ENCODE results near the gene ACSF2. TPM values are rescaled to one million over a fixed set of nuclear protein-coding genes. Genes with fewer than 3 reads are reported as not detected.

Gene ACSF2
- total RNA-seq, 1 experiment from 2014 or later, result 20.4 TPM

DNA sequence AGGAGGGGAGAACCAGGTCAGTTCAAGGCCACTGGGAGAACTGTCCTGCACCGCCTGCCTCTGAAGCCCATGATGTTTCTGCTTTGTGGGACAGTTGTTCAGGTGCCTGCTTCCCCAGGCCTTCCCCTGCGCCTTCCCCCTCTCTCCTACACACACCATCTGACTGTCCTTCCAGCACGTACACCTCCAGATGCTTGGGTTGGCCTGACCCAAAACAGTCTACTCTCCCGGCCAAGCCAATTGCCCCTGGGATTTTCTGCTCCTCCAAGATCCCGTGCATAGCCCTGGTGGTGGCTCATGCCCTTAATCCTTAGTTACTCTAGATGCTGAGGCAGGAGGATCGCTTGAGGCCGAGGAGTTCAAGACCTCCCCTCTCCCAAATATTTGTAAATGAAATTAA, 52.0 kb downstream of the ACSF2 start:
- DNase-seq (ENCODE audit: low read depth), result no peak

DNA sequence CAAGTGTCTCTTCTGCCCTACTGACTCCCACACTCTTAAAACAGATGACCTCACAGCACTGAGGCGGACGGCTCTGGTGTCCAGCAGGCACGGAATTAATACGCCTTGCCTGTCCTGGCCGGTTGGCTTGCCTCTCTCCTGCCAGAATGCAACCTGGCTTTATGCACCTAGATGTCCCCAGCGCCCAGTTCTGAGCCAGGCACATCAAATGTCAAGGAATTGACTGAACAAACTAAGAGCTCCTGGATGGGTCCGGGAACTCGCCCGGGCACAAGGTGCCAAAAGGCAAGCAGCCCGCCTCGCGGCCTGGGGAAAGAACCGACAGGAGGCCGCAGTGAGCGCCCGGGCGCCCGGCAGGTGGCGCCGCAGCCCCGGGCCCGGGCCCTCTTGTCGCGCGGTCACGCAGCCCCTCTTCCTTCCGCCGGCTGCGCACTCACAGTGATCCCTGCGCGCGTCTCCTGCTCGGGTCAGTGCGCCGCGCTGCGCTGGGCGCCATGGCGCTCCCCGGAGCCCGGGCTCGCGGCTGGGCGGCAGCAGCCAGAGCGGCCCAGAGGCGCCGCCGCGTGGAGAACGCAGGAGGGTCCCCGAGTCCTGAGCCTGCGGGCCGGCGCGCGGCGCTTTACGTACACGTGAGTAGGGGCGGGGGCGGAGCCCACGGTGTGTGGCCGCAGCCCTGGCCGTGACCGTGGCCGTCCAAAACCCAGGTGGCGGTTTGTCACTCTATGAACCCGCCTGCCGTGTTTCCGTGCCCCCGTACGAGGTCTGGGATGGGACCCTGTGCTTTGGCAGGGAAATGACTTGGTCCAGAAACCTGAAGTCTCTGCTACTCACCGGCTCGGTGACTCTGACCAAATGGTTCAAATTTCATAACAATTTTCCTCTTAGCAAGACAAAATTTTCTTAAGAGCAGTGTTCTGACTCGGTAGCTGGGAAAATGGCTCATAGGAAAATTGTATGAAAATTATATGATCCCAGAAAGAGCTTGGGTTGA, 52.7 kb downstream of the ACSF2 start, which contains the start of gene RSAD1:
TSS of gene RSAD1 (plus strand) at position 470 of the 991 bp plus-strand sequence. CDS start at position 495, 25 bp downstream.
- peak; percentile 85 for DNase-seq (ENCODE audit: low read depth)

DNA sequence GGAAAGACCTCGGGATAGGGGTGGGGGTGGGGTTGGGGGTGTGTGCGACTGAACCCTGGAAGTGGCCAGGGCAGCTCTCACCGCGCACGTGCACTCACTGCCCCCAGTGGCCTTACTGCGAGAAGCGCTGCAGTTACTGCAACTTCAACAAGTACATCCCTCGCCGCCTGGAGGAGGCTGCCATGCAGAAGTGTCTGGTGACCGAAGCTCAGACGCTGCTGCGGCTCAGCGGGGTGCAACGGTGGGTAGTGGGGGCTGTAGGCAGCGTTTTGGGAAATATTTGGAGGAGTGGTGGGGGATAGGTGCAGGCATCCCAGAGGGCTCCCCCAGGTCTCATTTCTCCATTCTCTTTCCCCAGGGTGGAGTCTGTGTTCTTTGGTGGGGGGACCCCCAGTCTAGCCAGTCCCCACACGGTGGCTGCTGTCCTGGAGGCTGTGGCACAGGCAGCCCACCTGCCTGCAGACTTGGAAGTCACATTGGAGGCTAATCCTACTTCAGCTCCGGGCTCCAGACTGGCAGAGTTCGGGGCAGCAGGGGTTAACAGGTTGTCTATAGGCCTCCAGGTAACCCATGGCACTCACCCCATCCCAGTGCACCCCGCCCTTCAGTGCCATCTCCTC, 53.6 kb downstream of the ACSF2 start:
- DNase-seq (ENCODE audit: low read depth), result peak; percentile 77

DNA sequence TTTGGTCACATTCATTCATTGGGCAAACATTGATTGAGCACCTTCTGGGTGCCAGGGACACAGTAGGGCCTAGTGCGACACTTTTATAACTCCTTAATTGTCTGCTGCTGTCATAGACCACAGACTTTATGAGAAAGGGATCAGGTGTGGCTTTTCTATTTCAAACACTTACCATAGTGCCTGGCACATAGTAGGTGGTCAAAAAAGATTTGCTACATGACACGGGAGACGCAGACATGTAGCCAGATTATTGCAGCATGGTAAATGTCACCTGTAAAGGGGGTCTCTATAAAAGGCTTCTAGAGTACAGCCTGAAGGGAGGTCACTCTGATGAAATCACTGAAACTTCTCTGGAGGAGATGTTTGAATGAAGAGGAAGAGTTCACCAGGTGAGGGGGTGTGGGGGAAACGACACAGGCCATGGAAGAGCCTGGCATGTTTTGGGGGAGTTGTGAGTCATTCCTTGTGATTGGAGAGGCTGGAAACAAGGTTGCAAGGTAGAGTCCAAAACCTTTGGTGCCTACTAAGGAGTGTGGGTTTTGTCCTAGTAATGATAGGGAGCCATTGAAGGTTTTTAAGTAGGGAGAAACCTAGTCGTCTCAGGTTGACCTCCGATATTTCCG, 54.2 kb downstream of the ACSF2 start:
- DNase-seq (ENCODE audit: low read depth), result no peak

DNA sequence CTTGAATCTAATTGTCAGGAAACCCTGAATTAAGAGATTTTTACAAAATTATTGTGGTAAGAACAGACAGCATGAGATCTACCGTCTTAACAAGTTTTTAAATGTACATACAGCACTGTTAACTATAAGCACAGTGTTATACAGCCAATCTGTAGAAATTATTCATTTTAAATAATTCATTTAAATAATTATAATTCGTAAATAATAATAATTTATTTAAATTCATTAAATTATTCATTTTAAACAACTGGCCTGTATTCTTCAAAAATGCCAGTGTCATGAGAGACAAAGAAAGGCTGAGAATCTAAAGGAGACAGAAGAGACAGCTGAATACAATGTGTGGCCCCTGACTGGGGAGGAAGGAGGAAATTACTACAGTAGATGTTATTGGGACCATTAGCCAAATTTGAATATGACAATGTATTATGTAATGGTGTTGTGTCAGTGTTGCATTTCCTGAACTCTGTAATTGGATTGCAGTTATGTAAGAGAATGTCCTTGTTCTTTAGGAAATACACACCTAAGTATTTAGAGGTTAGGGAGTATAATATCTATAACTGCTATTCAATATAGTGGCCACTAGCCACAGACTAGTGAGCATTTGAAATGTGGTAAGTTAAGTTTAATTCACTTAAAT, 55.0 kb downstream of the ACSF2 start:
- no peak for DNase-seq (ENCODE audit: low read depth)

DNA sequence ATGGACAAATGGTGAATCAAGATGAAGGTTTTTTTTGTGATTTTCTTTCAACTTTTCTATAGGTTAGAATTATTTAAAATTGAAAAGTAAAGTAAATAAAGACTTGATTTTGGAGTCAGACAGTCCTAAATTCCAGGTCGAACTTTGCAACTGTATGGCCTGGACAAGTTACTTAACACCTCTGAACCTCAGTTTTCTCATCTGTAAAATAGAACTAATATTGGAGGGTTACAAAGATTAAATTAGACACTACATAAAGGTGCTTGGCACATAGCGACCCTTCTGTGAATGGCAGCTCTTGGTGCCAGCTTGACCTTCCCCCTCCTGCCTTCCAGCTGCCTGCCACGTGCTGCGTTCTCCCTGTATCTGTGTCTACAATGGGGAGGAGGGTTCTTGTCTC, 55.6 kb downstream of the ACSF2 start:
- DNase-seq (ENCODE audit: low read depth), result no peak

DNA sequence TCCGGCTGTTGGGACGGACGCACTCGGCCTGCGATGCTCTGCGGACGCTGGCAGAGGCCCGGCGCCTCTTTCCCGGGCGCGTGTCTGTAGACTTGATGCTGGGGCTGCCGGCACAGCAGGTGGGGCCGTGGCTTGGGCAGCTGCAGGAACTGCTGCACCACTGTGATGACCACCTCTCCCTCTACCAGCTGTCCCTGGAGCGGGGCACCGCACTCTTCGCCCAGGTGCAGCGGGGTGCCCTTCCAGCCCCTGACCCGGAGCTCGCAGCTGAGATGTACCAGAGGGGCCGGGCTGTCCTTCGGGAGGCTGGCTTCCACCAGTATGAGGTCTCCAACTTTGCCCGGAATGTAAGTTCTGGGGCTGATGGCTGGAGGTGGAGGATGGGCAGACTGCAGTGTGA, 56.1 kb downstream of the ACSF2 start:
- no peak for DNase-seq (ENCODE audit: low read depth)

DNA sequence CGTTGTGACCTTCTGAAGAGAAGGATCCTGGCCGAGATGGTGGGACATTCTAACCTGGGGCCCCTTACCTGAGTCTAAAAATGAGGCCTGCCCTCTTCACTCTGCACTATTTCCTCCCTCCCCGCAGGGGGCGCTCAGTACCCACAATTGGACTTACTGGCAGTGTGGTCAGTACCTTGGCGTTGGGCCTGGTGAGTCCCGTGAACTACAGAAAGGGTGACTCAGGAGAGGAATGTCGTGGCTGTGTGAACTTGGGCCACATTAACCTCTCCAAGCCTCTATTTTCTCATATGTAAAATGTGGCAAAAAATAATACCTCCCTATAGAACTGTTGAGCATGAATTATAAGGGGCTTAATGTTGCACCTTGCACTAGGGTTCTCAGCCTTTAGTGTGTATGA, 56.5 kb downstream of the ACSF2 start:
- peak; percentile 93 for DNase-seq (ENCODE audit: low read depth)

DNA sequence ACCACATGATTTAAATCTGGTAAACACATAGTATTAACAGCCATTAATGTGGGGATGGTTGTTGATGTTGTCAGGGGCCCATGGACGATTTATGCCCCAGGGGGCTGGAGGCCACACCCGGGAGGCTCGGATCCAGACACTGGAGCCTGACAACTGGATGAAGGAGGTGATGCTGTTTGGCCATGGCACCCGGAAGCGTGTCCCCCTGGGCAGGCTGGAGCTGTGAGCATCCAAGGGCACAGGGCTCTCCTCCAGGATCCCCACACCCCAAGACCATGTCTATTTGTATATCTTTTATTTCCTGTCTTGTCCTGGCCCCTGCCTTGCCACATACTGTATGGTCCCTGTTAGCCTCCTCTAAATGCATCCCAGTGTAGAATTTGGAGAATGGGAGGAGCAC, 57.2 kb downstream of the ACSF2 start:
- DNase-seq (ENCODE audit: low read depth), result no peak

DNA sequence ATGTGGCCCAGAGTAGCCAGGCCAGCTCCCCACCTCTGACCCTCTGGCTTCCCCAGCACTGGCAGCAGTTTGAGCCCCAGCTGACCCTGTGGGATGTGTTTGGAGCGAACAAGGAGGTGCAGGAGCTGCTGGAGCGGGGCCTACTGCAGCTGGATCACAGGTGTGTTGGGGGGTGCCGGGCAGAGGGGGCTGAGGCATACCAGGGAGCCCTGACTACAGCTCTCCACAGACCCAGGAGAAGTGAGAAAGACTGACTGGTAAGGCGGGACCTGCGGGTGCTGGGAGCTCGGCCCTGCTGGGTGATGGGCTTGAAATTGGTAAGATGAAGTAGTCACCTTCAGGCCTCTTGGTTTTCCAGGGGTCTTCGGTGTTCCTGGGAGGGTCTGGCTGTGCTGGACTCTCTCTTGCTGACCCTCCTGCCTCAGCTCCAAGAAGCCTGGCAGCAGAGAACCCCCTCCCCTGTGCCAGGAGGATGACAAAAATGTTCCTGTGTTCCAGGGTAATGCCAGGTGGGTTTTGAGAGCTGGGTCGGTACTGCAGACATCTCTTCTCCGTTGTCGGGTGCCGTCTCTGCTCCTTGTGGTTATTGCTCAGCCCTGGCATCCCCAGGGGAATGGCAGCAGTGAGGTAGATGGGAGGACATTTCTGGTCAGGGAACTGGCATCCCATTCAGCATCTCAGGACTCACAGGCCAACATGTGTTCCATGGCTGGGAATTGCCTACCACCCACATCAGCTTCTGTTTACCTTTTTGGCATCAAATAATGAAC, 58.6 kb downstream of the ACSF2 start:
- no peak for DNase-seq (ENCODE audit: low read depth)

DNA sequence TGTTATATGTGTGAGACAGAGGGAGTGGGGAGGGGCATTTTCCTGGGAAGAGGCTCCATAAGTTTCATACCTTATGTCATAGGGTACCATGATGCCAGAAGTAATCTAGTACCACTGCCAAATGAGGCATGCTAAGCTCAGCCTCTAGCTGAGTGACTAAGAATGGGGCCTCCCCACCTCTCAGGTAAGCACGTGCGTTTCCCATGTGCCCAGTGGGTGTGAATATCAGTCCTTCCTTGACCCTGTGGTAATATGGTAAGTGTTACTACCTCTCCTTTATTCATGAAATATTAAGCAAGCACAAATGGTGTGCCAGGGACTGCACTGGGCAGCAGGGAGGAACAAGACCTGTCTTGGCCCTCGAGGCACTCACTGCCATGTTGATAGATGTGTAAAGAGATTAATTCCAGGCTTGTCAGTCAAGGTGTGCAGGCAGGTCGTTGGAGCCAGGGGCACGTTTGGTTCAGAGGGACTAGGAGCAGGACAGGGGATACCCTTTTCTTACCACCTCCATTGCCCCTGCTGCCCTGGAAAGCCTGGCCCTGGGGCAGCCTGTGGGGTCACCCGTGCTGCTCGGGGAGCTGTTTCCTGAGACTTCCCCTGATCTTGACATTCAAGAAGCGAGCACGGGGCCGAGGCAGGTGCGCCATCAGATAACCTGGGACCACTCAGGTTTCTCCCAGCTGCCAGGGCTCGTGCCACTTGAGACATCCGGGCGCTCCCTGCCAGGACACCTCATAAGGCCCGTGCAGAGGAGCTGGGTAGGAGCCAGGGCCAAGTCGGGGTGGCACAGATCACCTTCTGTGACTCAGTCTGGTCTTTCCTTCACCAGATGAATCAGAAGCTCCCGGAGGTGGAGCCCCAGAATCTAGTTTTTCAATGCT, 61.4 kb downstream of the ACSF2 start:
- DNase-seq (ENCODE audit: low read depth), result peak; percentile 36

DNA sequence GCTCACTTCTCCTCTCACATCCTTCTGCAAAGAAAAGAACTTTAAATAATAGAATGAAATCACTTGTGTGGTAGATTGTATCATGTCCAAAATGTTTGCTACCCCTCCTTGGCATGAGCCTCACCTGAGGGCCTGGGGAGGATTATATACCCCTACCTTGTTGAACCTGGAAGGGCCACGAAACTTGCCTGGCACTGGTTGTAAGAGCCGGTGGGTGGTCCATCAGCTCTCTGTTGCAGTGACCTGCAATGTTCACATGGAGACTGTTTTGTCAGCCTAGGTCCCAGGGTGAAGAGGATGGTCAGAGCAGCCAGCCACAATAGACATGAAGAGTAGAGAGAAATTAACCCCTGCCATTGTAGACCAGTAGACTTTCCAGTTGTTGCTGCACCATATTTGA, 62.9 kb downstream of the ACSF2 start:
- DNase-seq (ENCODE audit: low read depth), result no peak

DNA sequence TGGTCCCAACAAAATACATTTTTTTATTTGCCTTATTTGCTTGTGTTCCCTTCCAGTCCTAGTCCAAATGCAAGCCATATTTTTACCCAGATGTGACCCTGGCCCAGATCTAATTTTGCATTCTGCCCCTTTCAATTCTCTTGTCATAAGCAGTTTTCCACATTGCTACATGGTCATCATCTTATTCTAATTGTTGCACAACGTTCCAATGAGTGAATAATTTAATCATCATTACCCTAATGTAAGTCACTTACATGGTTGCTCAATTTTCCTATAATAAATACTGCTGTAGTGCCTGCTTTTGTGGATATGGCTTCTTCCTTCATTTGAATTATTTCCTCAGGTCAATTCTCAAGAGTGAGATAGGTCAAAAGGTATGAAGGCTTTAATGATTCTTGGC, 65.5 kb downstream of the ACSF2 start:
- DNase-seq (ENCODE audit: low read depth), result no peak

DNA sequence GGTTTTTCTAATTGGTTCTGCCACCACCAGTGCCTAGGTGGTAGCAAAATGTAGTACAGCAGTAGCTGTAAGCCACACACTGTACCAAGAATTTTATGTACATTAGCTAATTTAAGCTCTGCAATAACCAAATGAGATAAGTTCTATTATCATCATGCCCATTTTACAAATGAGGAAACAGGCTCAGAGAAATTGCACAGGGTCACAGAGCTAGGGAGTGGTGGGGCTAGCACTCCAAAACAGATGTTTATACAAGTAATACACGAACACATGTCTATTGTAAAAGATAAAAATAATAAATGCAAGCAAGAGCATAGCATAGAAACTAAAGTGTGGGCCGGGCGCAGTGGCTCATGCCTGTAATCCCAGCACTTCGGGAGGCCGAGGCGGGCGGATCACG, 66.2 kb downstream of the ACSF2 start:
- no peak for DNase-seq (ENCODE audit: low read depth)

DNA sequence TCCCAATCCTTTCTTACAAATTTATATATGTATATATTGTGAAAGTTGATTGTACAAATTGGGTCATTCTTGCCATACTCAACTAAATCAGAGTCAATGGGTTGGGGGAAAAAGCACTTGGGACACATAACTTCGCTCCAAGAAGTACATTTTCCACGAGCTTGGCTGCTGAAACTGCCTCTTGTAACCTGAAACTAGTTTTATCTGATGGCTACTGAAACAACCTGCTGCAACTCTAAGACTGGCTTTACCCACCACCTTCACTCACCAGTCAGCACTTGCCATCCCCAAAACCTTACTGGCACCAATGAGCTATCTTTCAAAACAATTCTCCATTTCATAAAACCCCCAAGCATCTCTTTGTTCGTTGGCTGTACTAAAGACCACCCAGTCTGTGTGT, 67.7 kb downstream of the ACSF2 start:
- no peak for DNase-seq (ENCODE audit: low read depth)

DNA sequence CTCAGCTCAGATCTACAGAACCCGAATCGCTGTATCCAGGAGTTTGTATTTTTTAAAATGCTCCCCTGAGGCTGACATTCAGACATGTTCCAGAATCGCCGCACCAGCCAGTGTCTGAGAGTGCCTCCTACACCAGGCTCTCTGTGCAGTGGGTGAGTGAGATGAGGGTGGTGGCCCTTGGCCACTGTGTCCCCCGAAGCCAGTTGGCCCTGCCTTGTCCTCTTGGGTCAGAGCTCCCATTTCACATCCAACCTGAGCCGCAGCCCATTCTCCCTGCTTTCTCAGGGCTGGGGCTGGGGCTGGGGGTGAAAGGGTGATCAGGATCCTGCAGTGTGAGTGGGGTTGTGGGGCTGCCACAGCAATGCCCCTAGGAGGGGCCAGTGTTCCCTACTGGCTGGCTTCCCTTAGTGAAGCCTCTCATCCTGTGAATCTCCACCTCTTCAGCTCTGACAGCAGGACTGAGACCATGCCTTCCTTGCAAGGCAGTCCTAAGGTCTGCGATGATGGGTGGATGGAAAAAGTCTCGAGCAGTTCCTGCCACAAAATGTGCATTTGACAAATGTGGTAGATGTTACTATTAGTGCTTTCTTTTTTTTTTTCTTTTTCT, 69.3 kb downstream of the ACSF2 start:
- DNase-seq (ENCODE audit: low read depth), result no peak

DNA sequence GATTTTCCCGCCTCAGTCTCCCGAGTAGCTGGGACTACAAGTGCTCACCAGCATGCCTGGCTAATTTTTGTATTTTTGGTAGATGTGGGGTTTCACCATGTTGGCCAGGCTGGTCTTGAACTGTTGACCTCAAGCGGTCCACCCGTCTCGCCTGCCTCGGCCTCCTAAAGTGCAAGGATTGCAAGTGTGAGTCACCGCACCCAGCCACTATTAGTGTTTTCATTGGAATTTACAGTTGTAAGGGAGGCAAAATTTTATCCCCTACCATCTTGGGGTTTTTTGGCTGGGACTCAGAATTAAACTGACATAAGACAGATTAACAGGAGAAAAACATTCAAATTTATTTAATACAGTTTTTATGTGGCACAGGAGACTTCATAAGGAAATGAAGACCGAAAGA, 69.9 kb downstream of the ACSF2 start:
- peak; percentile 36 for DNase-seq (ENCODE audit: low read depth)

DNA sequence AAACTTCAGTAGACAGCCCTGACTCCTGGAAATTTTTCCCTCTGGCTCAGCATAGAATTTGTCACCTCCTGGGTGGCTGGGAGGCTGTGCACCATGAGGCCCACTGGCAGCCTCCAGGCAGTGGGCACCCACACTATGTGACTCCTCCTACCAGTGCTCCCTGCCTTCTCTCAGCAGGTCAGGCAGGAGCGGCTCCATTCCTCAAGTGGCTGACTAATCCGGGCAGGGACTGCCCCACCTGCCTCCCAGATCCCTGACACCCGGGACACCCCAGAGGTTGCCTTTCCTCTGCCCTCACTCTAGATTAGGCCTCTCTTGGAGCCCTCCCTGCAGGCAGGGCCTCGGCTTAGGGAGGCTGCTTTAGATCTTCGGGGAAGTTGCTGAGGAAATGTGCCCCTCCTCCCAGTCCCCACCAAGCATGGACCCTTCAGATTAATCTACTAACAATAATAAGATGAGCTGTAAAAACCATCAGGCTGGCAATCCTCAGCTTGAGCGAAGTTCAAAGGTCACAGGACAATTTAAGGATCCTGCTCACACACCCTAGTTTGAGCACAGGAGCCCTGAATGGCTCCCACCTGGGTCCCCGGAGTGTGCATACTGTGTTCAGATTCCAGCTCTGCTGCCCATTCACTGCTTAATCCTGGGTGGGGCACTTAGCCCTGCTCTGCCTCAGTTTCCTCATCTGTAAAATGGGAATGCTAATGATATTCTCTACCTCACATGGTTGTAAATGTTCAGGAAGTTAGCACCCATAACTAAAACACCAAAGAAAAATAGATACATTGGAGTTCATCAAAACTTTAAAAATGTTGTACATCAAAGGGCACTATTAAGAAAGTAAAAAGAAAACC, 72.2 kb downstream of the ACSF2 start:
- no peak for DNase-seq (ENCODE audit: low read depth)

DNA sequence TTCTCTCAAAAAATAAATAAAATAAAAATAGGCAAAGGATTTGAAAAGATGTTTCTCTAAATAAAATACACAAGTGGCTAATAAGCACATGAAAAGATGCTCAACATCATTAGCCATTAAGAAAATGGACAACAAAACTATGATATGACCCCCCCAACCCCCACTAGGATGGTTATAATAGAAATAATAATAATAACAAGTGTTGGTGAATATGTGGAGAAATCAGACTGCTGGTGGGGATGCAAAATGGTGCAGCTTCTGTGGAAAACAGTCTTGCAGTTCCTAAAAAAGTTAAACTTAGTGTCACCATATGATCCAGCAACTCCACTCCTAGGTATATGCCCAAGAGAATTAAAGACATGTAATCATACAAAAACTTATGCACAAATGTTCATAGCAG, 73.3 kb downstream of the ACSF2 start:
- DNase-seq (ENCODE audit: low read depth), result no peak
